CD4-positive, alpha-beta T cell (primary cell): Measurements from ENCODE around the gene REXO5. TPM values are rescaled to one million over a fixed set of nuclear protein-coding genes. Genes with fewer than 3 reads are reported as not detected.

ENCODE experiments used
- ATAC-seq: fragments of 200-7000 bp; cut with Tn5 transposase; one replicate; pipeline ENCODE4 v1.10.0; 2022; ENCODE audit warnings: mild to moderate bottlenecking; ENCODE audit not compliant: poor library complexity
- CTCF ChIA-PET: fragments of 350-600 bp; sonication (Branson Sonifier 250); formaldehyde crosslinking; loops from one replicate; lab custom pipeline; 2021; ENCODE audit warnings: antibody characterized with exemption, inconsistent platforms; lab: Charles Lee
- POLR2A ChIA-PET: fragments of 350-600 bp; sonication (Branson Sonifier 250); formaldehyde crosslinking; loops from one replicate; lab custom pipeline; 2021; ENCODE audit warnings: antibody characterized with exemption, inconsistent platforms; lab: Charles Lee
- DNase-seq, 14 experiments: peaks; one replicate each; pipeline ENCODE4 v3.0.0-alpha.2; 2013 to 2020; ENCODE audit warnings: mixed read lengths in 2 of 14
- H3K27ac ChIP-seq, 2 donors: one replicate each; pipeline versions ENCODE4 v1.5.1 to v1.7.0; 2013; ENCODE audit warnings: low read length in 2 of 2, low read depth in 1 of 2, mild to moderate bottlenecking in 1 of 2
- H3K27me3 ChIP-seq, 2 experiments: 1 replicate in 1 of 2; 2 replicates in 1 of 2; pipeline versions ENCODE4 v1.6.1 to v1.7.0; 2013; ENCODE audit warnings: low read length in 2 of 2, control low read depth in 1 of 2, mild to moderate bottlenecking in 1 of 2, moderate library complexity in 1 of 2; ENCODE audit not compliant: insufficient read depth in 2 of 2, control insufficient read depth in 1 of 2
- H3K36me3 ChIP-seq: one replicate; pipeline ENCODE4 v1.6.1; 2013; ENCODE audit warnings: low read length, control low read depth; ENCODE audit not compliant: insufficient read depth
- H3K4me1 ChIP-seq: one replicate; pipeline ENCODE4 v1.6.1; 2013; ENCODE audit warnings: low read length, control low read depth; ENCODE audit not compliant: insufficient read depth
- H3K4me3 ChIP-seq: one replicate; pipeline ENCODE4 v1.5.1; 2013; ENCODE audit warnings: mild to moderate bottlenecking, low read length, moderate library complexity
- H3K9me3 ChIP-seq, 2 experiments: 1 replicate in 1 of 2; 2 replicates in 1 of 2; pipeline versions ENCODE4 v1.6.1 to v1.7.0; 2013; ENCODE audit warnings: low read length in 2 of 2, mild to moderate bottlenecking in 2 of 2, control low read depth in 1 of 2, moderate library complexity in 1 of 2; ENCODE audit not compliant: control insufficient read depth in 1 of 2, insufficient read depth in 1 of 2
- H3K27ac Mint-ChIP-seq: one replicate; pipeline ENCODE4 v1.8.0; 2020; ENCODE audit warnings: mixed read lengths
- H3K27me3 Mint-ChIP-seq: one replicate; pipeline ENCODE4 v1.8.0; 2021; ENCODE audit warnings: mixed read lengths
- H3K36me3 Mint-ChIP-seq: one replicate; pipeline ENCODE4 v1.8.0; 2021; ENCODE audit warnings: low read depth, mixed read lengths
- H3K4me1 Mint-ChIP-seq: one replicate; pipeline ENCODE4 v1.8.0; 2021; ENCODE audit warnings: low read depth, mixed read lengths
- H3K4me3 Mint-ChIP-seq: one replicate; pipeline ENCODE4 v1.8.0; 2020; ENCODE audit warnings: mild to moderate bottlenecking, mixed read lengths
- H3K9me3 Mint-ChIP-seq: one replicate; pipeline ENCODE4 v1.8.0; 2020; ENCODE audit warnings: mixed read lengths
- intact Hi-C, 2 experiments: fragments of 100-400 bp; cut with DNase I in 1 of 2; cut with micrococcal nuclease in 1 of 2; formaldehyde crosslinking; loops; one replicate each; pipeline versions ENCODE4 v1.15.1 to v1.9.0; 2023 to 2025; cut with DNase I, micrococcal nuclease
- total RNA-seq, 174 experiments: library from RNA in 2 of 174; stranded (reverse) in 2 of 174; gene quantifications; one replicate each; pipeline ENCODE4 v1.2.3 and lab custom pipeline; 2021 to 2026
- TF ChIP-seq, protein P1 (sequence below): fragments of 200-600 bp; IDR thresholded peaks from one replicate; pipeline ENCODE4 v1.8.0; 2022; ENCODE audit warnings: antibody characterized with exemption, mild to moderate bottlenecking

Gene REXO5
- total RNA-seq, 2 experiments from 2014 or later, result 0.56 TPM; not detected in 1

DNA sequence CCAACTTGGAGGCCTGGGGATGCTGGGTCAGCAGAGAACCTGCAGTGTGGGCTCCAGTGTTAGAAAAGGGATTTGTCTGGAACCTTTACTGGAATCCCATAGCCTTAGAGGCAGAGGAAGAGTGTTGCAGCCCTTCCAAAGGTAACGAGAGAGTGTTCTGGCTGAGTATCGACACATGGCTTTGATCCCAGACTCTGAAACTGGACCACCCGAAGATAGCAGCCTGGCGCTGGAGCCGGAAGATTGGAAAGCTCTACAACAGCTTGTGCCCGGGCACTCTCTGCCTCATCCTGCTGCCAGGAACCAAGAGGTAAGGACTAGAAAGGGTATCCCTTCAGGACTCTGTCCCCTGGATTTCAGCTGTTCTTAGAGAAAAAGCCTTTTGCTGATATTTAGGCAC, 39.7 kb downstream of the REXO5 start:
- POLR2A ChIA-PET, result no interaction called here
- CTCF ChIA-PET, result no interaction called here
- Mint-ChIP-seq H3K36me3 (no peaks in the 10 kb centered on the region), H3K27me3 (no peaks in the 10 kb centered on the region), H3K4me3 (no peak overlapping the region), H3K27ac (no peak overlapping the region), H3K9me3 (no peaks in the 10 kb centered on the region), H3K4me1 (peaks cover 29% of the 10 kb centered on the region)
- Histone ChIP-seq H3K4me1 (peaks cover 19% of the 10 kb centered on the region), H3K27ac (no peak overlapping the region), H3K4me3 (no peak overlapping the region), H3K36me3 (no peaks in the 10 kb centered on the region), H3K27me3 (no peaks in the 10 kb centered on the region), H3K9me3 (no peaks in the 10 kb centered on the region)
- TF ChIP-seq, protein P1, sequence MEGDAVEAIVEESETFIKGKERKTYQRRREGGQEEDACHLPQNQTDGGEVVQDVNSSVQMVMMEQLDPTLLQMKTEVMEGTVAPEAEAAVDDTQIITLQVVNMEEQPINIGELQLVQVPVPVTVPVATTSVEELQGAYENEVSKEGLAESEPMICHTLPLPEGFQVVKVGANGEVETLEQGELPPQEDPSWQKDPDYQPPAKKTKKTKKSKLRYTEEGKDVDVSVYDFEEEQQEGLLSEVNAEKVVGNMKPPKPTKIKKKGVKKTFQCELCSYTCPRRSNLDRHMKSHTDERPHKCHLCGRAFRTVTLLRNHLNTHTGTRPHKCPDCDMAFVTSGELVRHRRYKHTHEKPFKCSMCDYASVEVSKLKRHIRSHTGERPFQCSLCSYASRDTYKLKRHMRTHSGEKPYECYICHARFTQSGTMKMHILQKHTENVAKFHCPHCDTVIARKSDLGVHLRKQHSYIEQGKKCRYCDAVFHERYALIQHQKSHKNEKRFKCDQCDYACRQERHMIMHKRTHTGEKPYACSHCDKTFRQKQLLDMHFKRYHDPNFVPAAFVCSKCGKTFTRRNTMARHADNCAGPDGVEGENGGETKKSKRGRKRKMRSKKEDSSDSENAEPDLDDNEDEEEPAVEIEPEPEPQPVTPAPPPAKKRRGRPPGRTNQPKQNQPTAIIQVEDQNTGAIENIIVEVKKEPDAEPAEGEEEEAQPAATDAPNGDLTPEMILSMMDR, result no peak
- no peak for ATAC-seq
- intact Hi-C loops, result loop anchor here in 1 of 2 experiments (5.0 kb wide), 1 partner anchor 451 kb away; no protein-coding TSS in a partner anchor
- DNase-seq, result no peak

DNA sequence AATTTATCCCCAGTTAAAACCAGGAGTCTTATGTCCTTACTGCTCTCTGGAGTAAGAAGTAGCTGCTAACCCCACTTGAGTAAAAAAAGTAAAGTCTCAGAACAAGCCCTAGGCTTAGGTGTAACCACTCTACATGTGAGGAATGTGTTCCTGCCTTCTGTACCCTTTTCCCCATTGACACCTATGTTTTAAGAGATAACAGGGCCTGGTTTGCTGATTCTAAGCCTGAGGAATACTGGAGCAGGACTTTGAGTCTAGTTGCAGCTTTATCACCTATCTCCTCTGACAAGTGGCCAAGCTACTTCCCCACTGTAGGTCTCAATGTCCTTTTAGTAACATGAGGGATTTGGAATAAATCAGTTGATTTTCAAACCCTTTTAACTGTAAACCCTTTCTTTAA, 40.2 kb downstream of the REXO5 start:
- ChIA-PET POLR2A (no interaction called here), CTCF (interaction anchor here (0.7 kb wide), 1 partner anchor 406 kb away, joined by 3 read pairs; no protein-coding TSS in a partner anchor)
- H3K4me3 Mint-ChIP-seq, result no peak overlapping the region
- H3K4me3 ChIP-seq, result no peak overlapping the region
- DNase-seq, result no peak
- no peaks in the 10 kb centered on the region for H3K36me3 Mint-ChIP-seq
- no peak for ATAC-seq
- peaks cover 29% of the 10 kb centered on the region for H3K4me1 Mint-ChIP-seq
- no peaks in the 10 kb centered on the region for H3K9me3 ChIP-seq
- TF ChIP-seq, protein P1, result no peak
- H3K27me3 ChIP-seq, result no peaks in the 10 kb centered on the region
- H3K27me3 Mint-ChIP-seq, result no peaks in the 10 kb centered on the region
- intact Hi-C loops, result loop anchor here in 1 of 2 experiments (5.0 kb wide), 1 partner anchor 451 kb away; no protein-coding TSS in a partner anchor
- no peaks in the 10 kb centered on the region for H3K36me3 ChIP-seq
- H3K4me1 ChIP-seq, result peaks cover 19% of the 10 kb centered on the region
- H3K27ac ChIP-seq, result no peak overlapping the region
- H3K27ac Mint-ChIP-seq, result no peak overlapping the region
- no peaks in the 10 kb centered on the region for H3K9me3 Mint-ChIP-seq

DNA sequence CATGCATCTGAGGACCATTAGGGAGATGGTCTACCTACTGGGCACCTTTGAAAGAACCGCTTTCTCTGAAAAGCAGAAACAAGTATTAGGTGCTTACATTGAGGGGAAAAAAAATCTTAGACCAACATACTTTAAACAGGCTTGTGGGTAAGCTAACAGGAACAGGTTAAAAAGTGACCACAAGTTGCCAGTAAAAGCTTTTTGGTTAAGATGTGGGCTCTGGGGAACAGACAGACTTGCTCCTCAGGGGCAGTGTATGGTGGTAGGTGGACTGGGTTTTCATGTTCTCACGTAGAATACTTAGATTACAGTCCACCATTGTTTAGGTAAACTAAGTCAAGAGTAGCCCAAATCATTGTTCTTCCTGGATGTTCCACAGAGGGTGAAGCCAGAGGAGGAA, 41.2 kb downstream of the REXO5 start:
- Histone ChIP-seq H3K9me3 (no peaks in the 10 kb centered on the region), H3K36me3 (no peaks in the 10 kb centered on the region), H3K27ac (no peak overlapping the region), H3K4me3 (no peak overlapping the region), H3K4me1 (peaks cover 19% of the 10 kb centered on the region), H3K27me3 (no peaks in the 10 kb centered on the region)
- Mint-ChIP-seq H3K9me3 (no peaks in the 10 kb centered on the region), H3K36me3 (no peaks in the 10 kb centered on the region), H3K4me1 (peaks cover 29% of the 10 kb centered on the region), H3K4me3 (no peak overlapping the region), H3K27ac (no peak overlapping the region), H3K27me3 (no peaks in the 10 kb centered on the region)
- TF ChIP-seq, protein P1, result no peak
- ATAC-seq, result no peak
- CTCF ChIA-PET, result interaction anchor here (0.7 kb wide), 1 partner anchor 405 kb away, joined by 3 read pairs; no protein-coding TSS in a partner anchor
- POLR2A ChIA-PET, result no interaction called here
- no peak for DNase-seq
- intact Hi-C loops, result loop anchor here in 1 of 2 experiments (5.0 kb wide), 1 partner anchor 450 kb away; no protein-coding TSS in a partner anchor
